HEK293 (cell line): ENCODE measurements around the gene FAM13B.
"Not testable (repeated sequence)": the region's sequence is repeated elsewhere in the genome, so short reads cannot be mapped to it uniquely, and the experiment has no call there.

ENCODE experiments used
- CTCF ChIA-PET: fragments of 350-600 bp; formaldehyde crosslinking; extraction: SDS; loops from one replicate; lab custom pipeline; 2021; ENCODE audit warnings: antibody characterized with exemption; lab: Yijun Ruan, JAX
- POLR2A ChIA-PET: fragments of 300-600 bp; formaldehyde crosslinking; extraction: SDS; loops from one replicate; lab custom pipeline; 2020; ENCODE audit warnings: antibody characterized with exemption, inconsistent platforms; lab: Yijun Ruan, JAX
- H3K27ac ChIP-seq: fragments of 200-500 bp; sonication (Bioruptor generic); 2 replicates; pipeline ENCODE4 v1.5.1; 2014; ENCODE audit warnings: low read depth, low read length, control low read depth, inconsistent platforms; ENCODE audit errors: extremely low read depth
- H3K36me3 ChIP-seq, 2 experiments: fragments of 200-500 bp in 1 of 2; sonication (Bioruptor generic) in 1 of 2; 1 replicate in 1 of 2; 2 replicates in 1 of 2; pipeline ENCODE4 v1.5.1; 2014 to 2017; ENCODE audit warnings: inconsistent platforms in 2 of 2, low read length in 2 of 2; ENCODE audit not compliant: control insufficient read depth in 2 of 2, insufficient read depth in 1 of 2
- H3K4me1 ChIP-seq: fragments of 200-500 bp; sonication (Bioruptor generic); 2 replicates; pipeline ENCODE4 v1.5.1; 2014; ENCODE audit warnings: mild to moderate bottlenecking, low read length, inconsistent platforms; ENCODE audit not compliant: control insufficient read depth, insufficient read depth
- H3K4me3 ChIP-seq: 2 replicates; pipeline ENCODE4 v1.5.1; 2011; ENCODE audit warnings: low read depth, mild to moderate bottlenecking, control low read depth, low read length, moderate library complexity
- H3K9me3 ChIP-seq: fragments of 200-500 bp; sonication (Bioruptor generic); 2 replicates; pipeline ENCODE4 v1.5.1; 2014; ENCODE audit warnings: low read depth, low read length, inconsistent platforms; ENCODE audit not compliant: control insufficient read depth, insufficient read depth
- ATF2 ChIP-seq: fragments of 450-650 bp; formaldehyde crosslinking; IDR thresholded peaks from 2 replicates; pipeline ENCODE4 v1.5.1; 2016; ENCODE audit warnings: missing biosample characterization, missing genetic modification characterization, low read depth
- BCL6B ChIP-seq: fragments of 450-650 bp; formaldehyde crosslinking; IDR thresholded peaks from 2 replicates; pipeline ENCODE4 v1.5.1; 2017; ENCODE audit warnings: missing biosample characterization, missing genetic modification characterization
- KLF8 ChIP-seq: fragments of 450-650 bp; formaldehyde crosslinking; IDR thresholded peaks from 2 replicates; pipeline ENCODE4 v1.5.1; 2016; ENCODE audit warnings: missing biosample characterization, missing genetic modification characterization
- PRDM10 ChIP-seq: fragments of 450-650 bp; formaldehyde crosslinking; IDR thresholded peaks from 2 replicates; pipeline ENCODE4 v1.5.1; 2016; ENCODE audit warnings: missing biosample characterization, missing genetic modification characterization
- ZBTB17 ChIP-seq: fragments of 450-650 bp; formaldehyde crosslinking; IDR thresholded peaks from 2 replicates; pipeline ENCODE4 v1.5.1; 2016; ENCODE audit warnings: missing biosample characterization, missing genetic modification characterization
- ZBTB20 ChIP-seq: fragments of 450-650 bp; formaldehyde crosslinking; IDR thresholded peaks from 2 replicates; pipeline ENCODE4 v1.5.1; 2016; ENCODE audit warnings: missing biosample characterization, missing genetic modification characterization
- ZFHX2 ChIP-seq: fragments of 450-650 bp; formaldehyde crosslinking; conservative IDR thresholded peaks from 2 replicates; pipeline ENCODE4 v1.5.1; 2016; ENCODE audit warnings: missing biosample characterization, missing genetic modification characterization
- ZNF138 ChIP-seq: fragments of 450-650 bp; formaldehyde crosslinking; IDR thresholded peaks from 2 replicates; pipeline ENCODE4 v1.5.1; 2016; ENCODE audit warnings: missing biosample characterization, missing genetic modification characterization, borderline replicate concordance
- ZNF16 ChIP-seq: fragments of 450-650 bp; formaldehyde crosslinking; IDR thresholded peaks from 2 replicates; pipeline ENCODE4 v1.5.1; 2016; ENCODE audit warnings: low read depth, missing biosample characterization, missing genetic modification characterization
- ZNF596 ChIP-seq: fragments of 450-650 bp; IDR thresholded peaks from 2 replicates; pipeline ENCODE4 v1.5.0; 2018; ENCODE audit warnings: missing biosample characterization, mild to moderate bottlenecking, missing genetic modification characterization, moderate library complexity
- ZNF629 ChIP-seq: fragments of 450-650 bp; formaldehyde crosslinking; IDR thresholded peaks from 2 replicates; pipeline ENCODE4 v1.5.1; 2017; ENCODE audit warnings: missing biosample characterization, missing genetic modification characterization
- ZNF654 ChIP-seq: fragments of 450-650 bp; formaldehyde crosslinking; IDR thresholded peaks from 2 replicates; pipeline ENCODE4 v1.5.1; 2016; ENCODE audit warnings: low read depth, missing biosample characterization, missing genetic modification characterization
- TF ChIP-seq, protein P1 (sequence below): fragments of 450-650 bp; formaldehyde crosslinking; IDR thresholded peaks from 2 replicates; pipeline ENCODE4 v1.5.1; 2016; ENCODE audit warnings: missing biosample characterization, missing genetic modification characterization
- TF ChIP-seq, protein P2 (sequence below): fragments of 450-650 bp; formaldehyde crosslinking; IDR thresholded peaks from 2 replicates; pipeline ENCODE4 v1.5.1; 2016; ENCODE audit warnings: missing biosample characterization, missing genetic modification characterization
- TF ChIP-seq, protein P3 (sequence below): fragments of 450-650 bp; formaldehyde crosslinking; IDR thresholded peaks from 2 replicates; pipeline ENCODE4 v1.5.1; 2016; ENCODE audit warnings: missing biosample characterization, missing genetic modification characterization

The FAM13B gene

DNA sequence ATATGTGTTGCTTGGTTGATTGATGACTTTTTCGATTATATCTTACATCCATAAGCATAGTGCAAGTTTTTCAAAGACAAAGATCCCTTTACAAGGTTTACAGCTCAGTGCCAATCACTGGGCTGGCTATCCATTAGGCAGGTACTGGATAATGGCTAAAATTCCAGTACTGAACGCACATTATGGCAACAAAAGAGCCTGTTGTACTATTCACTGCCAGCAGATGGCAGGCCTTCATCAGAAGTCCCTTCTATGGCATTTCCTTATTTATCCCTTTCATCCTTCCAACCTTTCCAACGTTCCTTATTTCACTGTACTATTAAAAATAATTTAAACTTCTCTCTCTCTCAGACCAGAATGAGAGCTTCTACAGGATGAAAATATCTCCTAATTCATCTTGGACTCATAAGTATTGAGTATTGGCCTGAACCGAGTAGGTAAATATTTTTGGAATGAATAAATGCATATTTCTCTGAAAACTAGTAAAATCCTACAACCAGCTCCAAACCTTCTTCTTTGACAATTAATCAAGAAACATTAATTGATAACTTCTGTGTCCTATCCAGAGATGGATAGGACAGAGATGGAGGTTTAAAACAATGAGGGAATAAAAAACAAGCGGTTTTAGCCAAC, 44.3 kb upstream of the FAM13B start (continued):
- TF ChIP-seq, protein P1, sequence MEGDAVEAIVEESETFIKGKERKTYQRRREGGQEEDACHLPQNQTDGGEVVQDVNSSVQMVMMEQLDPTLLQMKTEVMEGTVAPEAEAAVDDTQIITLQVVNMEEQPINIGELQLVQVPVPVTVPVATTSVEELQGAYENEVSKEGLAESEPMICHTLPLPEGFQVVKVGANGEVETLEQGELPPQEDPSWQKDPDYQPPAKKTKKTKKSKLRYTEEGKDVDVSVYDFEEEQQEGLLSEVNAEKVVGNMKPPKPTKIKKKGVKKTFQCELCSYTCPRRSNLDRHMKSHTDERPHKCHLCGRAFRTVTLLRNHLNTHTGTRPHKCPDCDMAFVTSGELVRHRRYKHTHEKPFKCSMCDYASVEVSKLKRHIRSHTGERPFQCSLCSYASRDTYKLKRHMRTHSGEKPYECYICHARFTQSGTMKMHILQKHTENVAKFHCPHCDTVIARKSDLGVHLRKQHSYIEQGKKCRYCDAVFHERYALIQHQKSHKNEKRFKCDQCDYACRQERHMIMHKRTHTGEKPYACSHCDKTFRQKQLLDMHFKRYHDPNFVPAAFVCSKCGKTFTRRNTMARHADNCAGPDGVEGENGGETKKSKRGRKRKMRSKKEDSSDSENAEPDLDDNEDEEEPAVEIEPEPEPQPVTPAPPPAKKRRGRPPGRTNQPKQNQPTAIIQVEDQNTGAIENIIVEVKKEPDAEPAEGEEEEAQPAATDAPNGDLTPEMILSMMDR (tag by site-specific recombination) = peak; percentile 74; the same call in 1 of the 2 replicates
- TF ChIP-seq ZBTB20 (tag by site-specific recombination) (no peak), ZNF596 (no peak), ZNF16 (tag by site-specific recombination) (no peak), BCL6B (tag by site-specific recombination) (no peak), ZNF138 (no peak)
- TF ChIP-seq, protein P2, sequence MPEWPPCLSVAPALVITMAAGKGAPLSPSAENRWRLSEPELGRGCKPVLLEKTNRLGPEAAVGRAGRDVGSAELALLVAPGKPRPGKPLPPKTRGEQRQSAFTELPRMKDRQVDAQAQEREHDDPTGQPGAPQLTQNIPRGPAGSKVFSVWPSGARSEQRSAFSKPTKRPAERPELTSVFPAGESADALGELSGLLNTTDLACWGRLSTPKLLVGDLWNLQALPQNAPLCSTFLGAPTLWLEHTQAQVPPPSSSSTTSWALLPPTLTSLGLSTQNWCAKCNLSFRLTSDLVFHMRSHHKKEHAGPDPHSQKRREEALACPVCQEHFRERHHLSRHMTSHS (tag by site-specific recombination) = no peak
- TF ChIP-seq, protein P3, sequence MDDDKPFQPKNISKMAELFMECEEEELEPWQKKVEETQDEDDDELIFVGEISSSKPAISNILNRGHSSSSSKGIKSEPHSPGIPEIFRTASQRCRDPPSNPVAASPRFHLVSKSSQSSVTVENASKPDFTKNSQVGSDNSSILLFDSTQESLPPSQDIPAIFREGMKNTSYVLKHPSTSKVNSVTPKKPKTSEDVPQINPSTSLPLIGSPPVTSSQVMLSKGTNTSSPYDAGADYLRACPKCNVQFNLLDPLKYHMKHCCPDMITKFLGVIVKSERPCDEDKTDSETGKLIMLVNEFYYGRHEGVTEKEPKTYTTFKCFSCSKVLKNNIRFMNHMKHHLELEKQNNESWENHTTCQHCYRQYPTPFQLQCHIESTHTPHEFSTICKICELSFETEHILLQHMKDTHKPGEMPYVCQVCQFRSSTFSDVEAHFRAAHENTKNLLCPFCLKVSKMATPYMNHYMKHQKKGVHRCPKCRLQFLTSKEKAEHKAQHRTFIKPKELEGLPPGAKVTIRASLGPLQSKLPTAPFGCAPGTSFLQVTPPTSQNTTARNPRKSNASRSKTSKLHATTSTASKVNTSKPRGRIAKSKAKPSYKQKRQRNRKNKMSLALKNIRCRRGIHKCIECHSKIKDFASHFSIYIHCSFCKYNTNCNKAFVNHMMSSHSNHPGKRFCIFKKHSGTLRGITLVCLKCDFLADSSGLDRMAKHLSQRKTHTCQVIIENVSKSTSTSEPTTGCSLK (tag by site-specific recombination) = no peak

DNA sequence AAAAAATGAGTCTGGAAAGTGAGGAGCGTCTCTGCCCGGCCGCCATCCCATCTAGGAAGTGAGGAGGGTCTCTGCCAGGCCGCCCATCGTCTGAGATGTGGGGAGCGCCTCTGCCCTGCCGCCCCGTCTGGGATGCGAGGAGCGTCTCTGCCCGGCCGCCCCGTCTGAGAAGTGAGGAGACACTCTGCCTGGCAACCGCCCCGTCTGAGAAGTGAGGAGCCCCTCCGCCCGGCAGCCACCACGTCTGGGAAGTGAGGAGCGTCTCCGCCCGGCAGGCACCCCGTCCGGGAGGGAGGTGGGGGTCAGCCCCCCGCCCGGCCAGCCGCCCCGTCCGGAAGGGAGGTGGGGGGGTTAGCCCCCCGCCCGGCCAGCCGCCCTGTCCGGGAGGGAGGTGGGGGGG, 37.1 kb upstream of the FAM13B start:
- H3K27ac ChIP-seq, H3K4me3 ChIP-seq, H3K4me1 ChIP-seq, H3K9me3 ChIP-seq, H3K36me3 ChIP-seq, POLR2A ChIA-PET: not testable (repeated sequence)
- CTCF ChIA-PET = interaction anchor here (0.6 to 3.6 kb wide), 15 partner anchors 13 to 391 kb away, joined by 3 to 78 read pairs (median 5); partner anchors contain the start of gene WNT8A

- POLR2A ChIA-PET = no interaction called here
- TF ChIP-seq, protein P1 (tag by site-specific recombination) = peak; percentile 71; the same call in 1 of the 2 replicates
- TF ChIP-seq ZNF629 = peak; percentile 50; the same call in 1 of the 2 replicates
- peak; percentile 61 for TF ChIP-seq ZNF654 (tag by site-specific recombination)
- TF ChIP-seq PRDM10 = peak; percentile 38; the same call in 1 of the 2 replicates
- TF ChIP-seq ATF2 (tag by site-specific recombination) = peak; percentile 74
- TF ChIP-seq ZFHX2 (tag by site-specific recombination) = peak; percentile 56
- TF ChIP-seq KLF8 = no peak
- TF ChIP-seq ZBTB17 (tag by site-specific recombination) = peak; percentile 48; the same call in 1 of the 2 replicates
Observed at GRCh38 chr5:138068742-138069600, 36.1 kb upstream of the FAM13B start.

More at GRCh38 chr5:138068742-138069600, 36.1 kb upstream of the FAM13B start:
- no peaks in the 10 kb centered on the region for H3K4me1 ChIP-seq
- H3K36me3 ChIP-seq = no peaks in the 10 kb centered on the region
- H3K9me3 ChIP-seq = no peaks in the 10 kb centered on the region
- no peak overlapping the region for H3K4me3 ChIP-seq
- no peak overlapping the region for H3K27ac ChIP-seq
- CTCF ChIA-PET = interaction anchor here (0.5 to 3.6 kb wide), 45 partner anchors 8 to 1237 kb away, joined by 3 to 78 read pairs (median 4); partner anchors contain the start of gene WNT8A
